DLD1 (cell line): ENCODE results near the gene HOXB7.

ENCODE experiments used
- in situ Hi-C: cut with HindIII; loops from 2 replicates; pipeline ENCODE4 v1.10.0; 2017; ENCODE audit warnings: low sequenced_read_pairs

HOXB7 gene

DNA sequence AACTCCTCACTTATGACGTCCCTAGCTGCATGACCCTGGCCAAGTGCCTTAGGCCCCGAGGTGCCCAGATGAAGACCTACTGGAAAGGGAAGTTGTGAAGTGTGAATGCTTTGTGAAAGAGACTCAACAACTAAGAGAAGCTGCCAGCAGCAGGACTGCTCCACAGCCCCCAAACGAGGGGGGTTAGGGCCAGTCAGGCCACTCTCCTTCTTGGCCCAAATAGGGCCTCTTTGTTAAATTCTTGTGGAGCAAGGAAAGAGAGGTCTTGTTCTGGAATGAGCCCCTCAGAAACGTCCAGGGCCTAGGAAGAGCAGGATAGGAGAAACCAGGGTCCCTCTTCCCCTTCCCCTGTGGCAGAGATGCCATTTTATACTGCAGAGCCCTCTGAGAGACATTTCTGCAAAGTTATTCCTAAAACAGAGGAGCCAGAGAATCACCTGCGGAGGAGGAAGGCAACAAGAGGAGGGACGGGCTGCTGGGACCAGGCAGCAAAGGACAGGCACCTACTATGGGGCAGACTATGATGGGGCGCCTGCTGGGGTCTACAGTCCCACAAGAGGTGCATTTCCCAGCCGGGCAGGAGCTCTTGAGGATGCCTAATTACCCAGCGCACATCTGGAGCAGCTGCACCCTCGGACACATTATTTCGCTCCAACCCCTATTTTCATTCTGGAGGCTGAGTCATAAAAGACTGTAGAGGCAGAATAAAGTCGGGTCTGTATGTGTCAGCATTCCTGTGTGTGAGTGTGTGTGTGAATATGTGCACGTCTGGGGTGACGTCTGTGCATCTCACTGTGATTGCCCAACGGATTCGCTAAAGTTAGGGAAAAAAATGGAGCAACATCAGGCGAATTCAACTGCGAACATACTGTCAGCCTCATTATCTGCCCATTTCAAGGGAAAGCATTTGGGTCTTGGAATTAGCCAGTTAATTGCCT lies 26.8 kb upstream of the HOXB7 start:
- in situ Hi-C loops = no loop called here

DNA sequence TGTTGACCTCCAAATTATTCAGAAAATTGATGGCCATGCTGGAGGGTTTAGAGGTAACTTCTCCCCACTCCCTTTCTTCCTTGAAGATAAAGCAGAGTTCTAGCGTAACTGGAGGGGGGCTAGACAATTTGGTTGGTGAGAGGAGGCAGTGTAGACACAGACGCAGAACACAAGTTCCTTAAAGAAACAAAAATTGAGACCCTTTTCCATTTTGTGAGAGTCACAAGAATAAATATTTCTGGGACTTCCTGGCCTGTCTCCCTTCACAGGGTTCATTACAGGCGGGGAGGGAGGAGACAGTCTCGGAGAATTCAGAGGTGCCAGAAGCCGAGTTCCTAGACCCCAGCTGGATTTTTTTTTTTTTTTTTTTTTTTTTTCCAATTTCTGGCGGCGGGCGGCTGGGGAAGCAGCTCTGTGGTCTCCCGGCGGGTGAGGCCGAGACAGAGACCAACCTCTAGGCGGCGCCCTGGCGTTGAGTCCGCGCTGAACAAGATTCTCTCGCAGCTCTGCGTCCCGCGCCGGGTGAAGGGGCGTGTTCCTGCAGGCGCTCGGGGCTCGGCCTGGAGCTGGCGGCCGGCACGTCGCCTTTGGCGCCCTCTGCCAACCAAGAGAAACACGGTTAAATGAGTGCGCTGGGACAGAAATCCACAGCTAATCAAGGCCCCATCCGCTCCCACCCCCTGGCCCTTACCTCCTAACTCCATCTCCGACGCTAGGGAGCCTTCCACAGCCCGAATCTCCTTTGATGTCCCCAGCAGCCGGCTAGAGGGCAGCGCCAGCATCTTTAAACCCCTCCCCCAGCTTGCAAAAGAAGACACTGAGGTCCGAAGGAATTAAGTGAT lies 25.6 kb upstream of the HOXB7 start:
- in situ Hi-C loops = no loop called here

DNA sequence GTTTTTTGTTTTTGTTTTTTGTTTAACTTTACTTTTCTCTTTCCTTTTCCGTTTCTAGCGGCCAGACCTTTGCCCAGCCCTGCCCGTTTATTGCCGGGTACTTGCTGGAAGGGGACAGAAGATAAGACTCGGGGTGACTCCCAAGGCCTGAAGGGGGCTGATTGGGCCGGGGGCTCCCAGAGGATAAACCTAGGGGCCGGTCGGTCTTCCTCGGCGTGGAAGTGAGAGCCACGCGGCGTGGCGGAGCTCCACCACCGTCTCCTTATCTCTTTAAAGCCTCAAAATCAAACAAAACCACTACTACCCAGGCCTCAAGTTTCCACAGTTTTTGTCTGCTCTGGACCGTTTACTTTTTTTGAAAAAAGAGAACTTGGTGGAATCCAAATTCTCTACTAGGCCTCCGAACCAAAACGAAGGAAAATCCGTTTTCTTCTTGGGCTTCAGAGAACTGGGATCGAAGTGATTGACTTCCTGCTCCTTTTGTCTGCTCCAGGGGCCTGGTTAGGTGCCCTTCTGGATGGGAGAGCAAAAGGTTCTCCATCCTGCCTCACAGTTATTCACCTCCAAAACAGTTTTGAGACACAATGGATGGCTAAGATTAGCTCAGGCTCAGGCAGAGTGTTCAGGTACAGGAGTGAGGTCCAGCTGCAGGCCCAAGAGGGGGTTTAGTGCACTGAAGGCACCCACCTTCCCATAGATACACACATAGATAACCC lies 23.8 kb upstream of the HOXB7 start:
- in situ Hi-C loops = no loop called here

DNA sequence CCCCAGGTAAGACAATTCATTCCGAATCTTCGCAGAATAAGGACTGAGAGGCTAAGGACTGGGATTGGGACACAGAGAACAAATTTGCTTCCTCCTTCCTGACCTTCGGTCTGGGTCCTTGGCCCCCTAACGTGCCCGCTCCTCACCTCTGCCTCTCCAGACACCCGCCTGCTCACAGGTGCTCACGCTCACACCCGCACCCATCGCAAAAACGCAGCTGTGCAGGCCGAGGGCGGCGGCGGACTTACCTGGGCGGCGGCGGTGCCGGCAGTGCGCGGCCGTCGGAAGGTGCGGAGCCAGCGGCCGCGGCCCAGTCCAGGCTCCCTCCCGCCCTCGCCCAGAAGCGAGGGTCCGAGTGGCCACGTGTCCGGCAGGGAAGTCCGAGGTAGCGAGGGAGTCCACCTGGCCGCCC lies 22.5 kb upstream of the HOXB7 start:
- in situ Hi-C loops = no loop called here

DNA sequence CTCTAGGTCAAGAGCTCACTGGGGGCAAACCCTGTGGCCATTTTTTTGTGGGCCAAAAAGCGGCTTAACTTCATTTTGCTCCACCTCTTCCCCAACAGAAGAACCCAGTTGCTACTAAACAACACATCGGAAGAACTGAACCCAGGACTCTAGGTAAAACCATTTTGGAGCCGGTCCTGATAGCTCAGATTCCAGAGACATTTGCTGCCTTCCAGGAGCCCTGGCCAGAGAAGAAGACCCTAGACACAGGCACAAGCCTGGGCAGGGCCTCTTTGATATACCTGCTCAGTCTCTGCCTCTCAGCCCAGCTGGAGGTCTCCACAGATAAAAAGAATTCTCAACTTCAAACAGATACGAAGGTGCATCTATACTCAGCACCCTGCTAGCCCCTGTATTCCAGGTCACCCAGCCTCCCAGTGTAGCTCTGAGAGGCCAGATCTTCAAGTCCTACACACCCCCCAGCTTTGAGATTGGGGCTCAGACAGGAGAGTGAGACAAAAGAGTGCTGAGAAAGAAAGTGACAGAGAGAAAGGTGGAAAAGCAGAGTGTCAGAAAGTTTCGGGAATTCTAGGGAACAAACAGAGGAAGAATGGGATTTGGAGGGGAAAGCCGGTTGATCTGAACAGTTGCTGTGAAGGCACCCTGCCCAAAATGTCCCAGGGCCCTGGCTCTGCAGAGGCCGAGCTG lies 21.9 kb upstream of the HOXB7 start:
- in situ Hi-C loops = no loop called here

DNA sequence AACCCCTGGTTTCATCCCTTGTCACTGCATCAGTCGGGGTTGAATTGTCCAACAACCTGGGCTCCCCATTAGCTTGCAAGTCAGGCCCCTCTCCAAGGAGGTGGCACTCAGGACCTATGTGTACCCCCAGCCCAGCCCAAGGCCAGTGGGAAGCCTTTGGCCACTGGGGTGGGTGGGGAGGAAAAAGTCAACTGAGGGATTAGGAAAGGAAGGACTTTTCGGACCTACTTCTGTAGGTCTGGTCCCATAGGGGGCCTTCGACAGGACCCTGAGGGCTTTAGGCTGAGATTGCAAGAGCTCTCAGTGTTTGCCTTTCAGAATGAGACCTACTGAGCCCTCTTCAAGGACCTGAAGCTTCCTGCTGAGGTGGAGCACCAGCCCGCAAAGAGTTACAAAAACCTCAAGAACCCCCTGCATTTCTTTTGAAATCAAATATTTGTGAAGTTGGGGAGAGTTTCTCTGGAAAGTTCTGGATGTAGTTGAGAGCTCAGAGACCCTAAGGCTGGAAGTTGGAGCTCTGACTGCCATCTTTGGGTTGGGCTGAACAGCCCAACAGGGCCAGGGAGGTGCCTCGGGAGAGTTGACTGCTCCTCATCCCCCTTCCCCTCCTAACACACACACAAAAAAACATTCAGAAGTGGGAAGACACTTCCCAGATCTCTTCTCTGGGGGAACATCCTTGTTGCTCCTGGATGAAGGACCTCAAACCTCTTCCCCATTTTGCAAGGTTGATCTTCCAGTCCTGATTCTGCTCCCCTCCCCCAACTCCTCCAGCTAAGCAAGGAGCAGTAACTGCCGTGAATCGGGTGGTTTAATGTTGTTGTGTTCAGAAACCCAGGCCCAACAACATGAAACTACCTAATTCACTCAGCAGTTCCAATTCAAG lies 21.1 kb upstream of the HOXB7 start:
- in situ Hi-C loops = no loop called here

DNA sequence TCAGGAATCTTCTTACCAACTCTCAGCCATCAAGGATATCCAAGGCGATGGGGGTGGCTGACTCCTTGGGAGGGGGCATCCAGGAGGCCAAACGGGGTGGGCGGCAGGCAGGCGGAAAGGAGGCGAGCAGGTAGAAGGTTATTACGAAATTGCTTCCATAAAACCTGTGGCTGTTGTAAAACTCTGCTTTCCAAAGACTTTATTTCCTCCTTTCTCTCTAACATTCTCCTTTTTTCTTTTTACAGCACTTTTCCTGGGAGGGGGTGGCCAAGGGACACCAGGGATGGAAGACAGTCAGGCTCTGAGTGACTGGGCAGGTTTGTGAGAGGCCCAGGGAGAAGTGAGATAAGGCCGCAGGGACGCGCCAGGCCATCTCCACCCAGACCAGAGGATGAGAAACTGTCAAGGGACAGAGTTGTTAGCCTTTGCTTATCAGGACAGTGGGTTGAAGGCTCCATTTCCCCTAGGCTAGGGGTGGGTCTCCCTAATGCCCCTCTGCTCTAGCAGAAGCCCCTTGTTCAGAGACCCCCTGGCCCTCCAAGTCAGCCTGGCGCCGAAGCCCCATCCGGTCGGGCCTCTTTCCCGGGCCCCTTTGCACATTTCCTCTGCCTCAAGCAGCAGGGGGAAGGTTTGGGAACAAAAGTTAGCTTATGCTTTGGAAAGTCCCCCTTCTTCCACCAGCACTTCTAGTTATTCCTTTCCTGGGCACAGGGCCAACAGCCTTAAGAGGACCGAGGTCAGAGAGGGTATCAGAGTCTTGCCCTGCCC lies 20.3 kb upstream of the HOXB7 start:
- in situ Hi-C loops = no loop called here

DNA sequence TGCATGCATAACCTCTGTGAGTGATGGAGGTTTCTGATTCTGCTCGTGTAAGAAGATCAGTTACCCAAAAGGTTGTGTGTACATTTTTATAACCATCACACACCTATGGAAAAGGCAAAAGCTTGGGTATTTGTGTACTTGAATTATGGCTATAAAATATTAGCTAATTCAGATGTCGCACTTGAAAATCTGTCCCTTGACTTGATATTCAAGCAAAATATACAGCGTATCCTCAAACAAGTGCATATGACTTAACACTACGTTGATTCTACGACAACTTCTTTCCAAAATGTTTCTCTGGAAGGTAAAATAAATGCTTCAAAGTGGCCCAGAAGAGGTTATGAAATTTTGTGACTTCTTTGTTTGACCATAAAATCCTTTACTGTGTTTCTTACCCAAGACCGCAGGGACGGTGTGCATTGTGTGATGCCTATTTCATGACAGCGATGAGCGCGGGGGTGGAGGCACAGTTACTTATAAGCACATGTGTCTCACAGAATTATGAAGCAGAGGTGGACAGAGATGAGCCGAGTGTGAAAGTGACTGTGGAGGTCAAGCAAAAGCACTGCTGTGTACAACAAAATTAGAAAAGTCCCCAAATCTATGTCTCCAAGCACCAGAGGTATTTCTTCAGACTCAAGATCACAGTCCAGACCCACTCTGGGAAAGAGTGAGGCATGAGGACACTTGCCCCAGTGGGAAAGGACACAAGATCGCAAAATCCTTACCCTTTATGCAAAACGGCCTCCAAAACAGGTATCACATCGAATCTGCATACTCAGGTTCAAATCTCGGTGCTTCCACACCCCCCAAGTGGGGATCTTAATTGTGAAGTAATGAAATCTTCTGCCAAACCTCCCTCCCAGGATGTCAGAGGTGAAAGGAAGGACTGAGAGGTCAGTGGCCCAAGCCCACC lies 19.4 kb upstream of the HOXB7 start:
- in situ Hi-C loops = no loop called here

DNA sequence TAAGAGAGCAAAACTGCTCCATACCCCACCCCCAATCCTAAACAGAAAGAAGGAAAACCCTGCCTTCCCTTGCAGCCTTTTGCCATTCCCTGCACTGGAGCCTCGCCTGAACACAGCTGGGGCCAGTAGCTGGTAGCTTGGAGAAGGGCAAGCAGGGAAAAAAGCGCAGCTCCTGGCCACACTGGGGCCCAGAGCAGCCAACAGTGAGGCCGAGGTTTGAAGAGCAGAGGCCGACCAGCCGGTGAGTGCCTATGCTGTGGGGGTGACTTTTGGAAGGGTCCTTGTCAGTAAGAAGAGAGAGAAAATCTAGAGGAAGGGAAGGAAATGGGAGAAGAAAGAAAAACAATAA lies 18.6 kb upstream of the HOXB7 start:
- in situ Hi-C loops = no loop called here

DNA sequence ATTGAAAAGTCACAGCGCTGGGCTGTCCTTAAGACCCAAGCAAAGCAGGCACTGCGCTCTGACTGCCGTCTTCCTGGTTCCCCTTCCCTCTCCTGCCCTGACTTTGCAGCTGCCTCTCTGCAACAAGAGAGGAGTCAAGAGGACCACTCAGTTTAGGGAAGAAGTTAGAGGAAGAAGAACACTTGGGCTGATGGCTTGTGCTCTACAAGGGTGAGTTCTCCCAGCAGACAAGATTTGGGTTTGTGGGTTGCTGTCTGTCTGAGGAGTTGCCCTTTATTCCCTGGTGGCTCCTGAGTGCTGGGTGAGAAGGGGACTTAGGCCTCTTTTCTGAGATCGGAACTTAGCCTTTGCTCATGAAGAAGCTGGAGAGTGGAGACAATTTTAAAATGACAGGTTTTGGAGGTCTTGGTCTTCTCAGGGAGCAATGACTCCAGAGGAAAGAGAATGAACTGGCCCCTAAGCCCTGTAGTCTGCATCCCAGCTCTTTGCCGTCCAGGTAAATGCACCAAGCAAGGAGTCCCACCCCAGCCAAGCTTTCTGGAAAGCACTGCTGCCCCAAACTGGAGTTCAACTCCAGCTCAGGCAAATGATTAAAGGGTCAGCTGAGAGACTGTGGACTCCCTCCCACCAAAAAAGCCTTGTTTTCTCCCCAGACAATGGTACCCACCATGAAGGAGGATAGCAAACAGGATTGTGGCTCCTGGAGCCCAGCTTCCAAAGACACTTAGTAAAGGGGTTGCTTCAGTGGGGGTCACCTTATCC lies 18.0 kb upstream of the HOXB7 start:
- in situ Hi-C loops = no loop called here

DNA sequence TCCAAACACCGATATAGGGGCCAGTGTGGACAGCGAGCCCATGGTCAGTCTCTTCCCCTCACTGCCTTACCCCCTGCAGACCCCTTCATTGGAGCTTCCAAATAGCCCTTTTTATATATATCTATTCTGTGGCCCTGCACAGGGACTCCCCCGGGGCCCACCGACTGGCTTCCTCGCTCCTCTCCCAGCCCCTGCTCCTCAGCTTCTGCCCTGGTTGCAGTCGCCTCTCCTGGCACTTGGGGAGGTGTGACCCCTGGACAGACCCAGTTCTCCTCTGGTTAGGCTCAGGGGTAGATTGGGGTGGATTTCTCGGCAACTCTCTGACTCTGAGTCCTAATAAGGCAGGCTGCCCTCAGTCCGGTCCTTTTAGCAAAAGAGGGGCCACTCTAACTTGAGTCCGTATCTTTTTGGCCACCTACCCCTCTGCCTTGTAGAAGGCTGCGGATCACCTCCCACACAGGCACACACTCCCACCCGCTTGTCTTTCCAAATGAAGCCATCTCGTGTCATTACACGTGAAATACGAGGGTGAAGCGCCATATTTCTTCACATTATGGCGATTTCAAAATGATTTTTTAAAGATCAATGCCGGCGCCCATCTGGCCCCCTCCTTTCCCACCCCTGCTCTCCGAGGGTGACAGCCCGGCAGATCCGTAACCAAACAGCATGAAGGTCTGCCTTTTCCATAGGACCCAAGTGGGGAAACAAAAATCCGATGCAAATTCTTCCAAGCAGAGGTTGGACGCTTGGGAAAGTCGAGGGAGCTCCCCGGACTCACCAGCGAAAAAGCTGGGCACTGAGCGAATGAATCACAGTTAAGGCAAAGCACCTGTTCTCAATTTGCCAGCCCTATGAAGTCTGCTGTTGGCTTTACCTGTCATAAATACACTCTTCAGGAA lies 17.1 kb upstream of the HOXB7 start:
- in situ Hi-C loops = no loop called here

DNA sequence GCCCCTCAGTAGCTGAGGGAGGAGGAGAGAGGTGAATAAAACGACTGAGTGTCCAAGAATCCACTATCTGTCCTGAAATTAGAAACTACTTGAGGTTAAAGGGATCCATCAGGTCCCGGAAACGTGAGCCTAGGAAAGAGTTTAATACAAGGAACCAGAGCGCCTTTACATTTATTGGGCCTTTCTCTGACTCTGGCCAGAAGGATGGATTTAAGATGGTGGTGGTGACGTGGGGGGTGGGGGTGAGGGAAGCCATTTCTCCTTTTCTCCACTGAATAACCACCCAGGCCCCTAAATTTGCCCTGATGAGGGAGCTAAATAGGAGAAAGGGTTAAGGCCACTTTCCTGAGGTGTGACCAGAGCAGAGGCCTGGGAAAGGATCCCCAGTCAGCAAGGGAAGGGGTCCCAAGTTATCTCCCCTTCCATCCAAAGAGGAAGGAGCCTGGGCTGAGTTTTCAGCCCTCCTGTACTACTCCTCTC lies 16.3 kb upstream of the HOXB7 start:
- in situ Hi-C loops = no loop called here

DNA sequence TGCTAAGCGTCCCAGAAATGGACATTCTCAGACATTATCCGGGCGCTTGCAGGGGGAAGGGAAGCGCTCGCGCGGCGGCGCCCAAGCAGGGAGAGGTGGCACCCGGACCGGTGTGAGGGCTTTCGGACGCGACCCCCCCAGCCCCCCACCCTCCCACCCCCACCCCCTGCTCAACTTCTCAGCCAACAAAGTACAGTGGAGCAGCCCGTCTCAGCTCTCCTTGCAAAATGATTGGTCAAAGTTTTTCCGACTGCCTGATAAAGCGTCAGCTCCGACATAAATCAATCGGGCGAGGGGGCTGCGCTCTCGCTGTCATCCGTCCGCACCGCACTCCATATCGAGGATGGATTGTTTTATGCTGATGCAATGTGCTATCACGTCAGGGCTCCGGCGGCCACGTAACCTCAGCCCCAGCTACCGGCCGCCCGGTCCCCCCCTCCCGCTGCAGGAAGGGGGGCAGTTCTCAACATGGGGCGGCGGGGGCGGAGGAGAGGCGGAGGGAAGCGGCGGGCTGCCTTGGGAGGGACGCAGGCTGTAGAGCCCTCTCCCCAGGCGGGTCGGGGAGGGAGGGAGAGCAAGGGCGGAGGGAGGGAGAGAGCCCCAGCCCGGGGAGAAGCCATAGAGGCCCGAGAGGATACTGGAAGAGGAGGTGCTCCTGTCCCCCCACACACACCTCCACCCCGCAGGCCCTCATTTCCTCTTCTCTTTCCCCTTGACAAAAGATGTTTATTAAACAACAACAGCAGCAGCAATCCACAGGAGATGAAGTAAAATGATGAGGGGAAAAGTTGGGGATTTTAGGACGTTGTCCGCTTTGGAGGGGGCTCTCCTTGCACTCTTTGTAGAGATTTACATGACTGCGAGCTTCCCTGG lies 15.7 kb upstream of the HOXB7 start, which contains the start of gene HOXB9:
Gene HOXB9, minus strand, starts transcription at position 114 of the 873 bp plus-strand sequence. Its CDS starts 89 bp downstream, at position 25.
- in situ Hi-C loops = no loop called here

DNA sequence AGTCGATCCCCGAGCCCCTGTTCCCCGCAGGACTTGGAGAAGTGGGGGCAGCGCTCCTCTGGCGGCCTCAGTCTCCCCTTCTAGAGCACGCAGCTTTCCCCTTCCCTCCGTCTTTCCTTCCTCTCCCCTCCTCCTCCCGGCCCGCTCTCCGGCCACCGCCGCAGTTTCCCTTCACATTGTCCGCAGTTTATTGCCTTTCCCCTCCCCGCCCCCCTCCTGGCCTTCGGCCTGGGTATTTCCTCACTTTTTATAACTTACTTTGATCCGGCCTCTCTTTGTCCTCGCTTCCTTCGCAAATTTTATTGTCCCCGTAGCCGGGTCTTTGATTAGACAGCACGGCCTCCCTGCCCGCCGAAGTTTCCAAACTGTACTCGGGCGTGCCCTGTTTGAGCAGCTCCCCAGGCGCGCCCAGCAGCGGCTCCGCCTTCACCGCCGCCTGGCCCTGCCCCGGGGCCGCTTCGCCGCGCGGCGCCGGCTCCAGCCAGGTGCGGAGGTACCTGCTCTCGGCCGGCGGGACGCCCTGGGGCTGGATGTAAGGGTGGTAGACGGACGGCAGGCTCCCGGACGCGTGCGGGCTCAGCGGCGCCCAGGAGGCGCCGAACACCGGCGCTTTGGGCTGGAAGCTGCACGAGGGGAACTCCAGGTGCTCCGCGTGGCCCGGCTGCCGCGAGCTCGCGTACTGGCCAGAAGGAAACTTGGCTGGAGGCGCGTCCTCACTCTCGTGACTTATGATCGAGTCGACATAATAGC lies 14.9 kb upstream of the HOXB7 start:
- in situ Hi-C loops = no loop called here
